Measurements from ENCODE around the gene ABCA3. TPM values are rescaled to one million over a fixed set of nuclear protein-coding genes. Genes with fewer than 3 reads are reported as not detected.
"Not testable (repeated sequence)": the region's sequence is repeated elsewhere in the genome, so short reads cannot be mapped to it uniquely, and the experiment has no call there.

ABCA3 gene
- total and polyA plus RNA-seq, 2 donors, result 5.5 to 8.3 TPM

DNA sequence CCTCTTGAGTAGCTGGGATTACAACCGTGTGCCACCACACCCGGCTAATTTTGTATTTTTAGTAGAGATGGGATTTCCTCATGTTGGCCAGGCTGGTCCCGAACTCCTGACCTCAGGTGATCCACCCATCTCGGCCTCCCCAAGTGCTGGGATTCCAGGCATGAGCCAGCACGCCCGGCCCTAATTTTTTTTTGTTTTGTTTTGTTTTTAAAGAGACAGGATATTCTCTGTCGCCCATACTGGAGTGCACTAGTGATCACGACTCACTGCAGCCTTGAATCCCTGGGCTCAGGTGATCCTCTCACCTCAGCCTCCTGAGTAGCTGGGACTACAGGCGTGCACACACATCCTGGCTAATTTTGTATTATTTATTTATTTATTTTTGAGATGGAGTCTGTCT lies 100.2 kb downstream of the ABCA3 start:
- not testable (repeated sequence) for H3K36me3 ChIP-seq (ENCODE audit: insufficient read depth); H3K4me1 ChIP-seq (ENCODE audit: insufficient read depth); H3K4me3 ChIP-seq (ENCODE audit: low read depth, low read length); H3K27ac ChIP-seq (ENCODE audit: low read depth); DNase-seq (ENCODE audit: extremely low spot score)
- 80% methylated on average over 9 of the region's 9 CpGs for WGBS

DNA sequence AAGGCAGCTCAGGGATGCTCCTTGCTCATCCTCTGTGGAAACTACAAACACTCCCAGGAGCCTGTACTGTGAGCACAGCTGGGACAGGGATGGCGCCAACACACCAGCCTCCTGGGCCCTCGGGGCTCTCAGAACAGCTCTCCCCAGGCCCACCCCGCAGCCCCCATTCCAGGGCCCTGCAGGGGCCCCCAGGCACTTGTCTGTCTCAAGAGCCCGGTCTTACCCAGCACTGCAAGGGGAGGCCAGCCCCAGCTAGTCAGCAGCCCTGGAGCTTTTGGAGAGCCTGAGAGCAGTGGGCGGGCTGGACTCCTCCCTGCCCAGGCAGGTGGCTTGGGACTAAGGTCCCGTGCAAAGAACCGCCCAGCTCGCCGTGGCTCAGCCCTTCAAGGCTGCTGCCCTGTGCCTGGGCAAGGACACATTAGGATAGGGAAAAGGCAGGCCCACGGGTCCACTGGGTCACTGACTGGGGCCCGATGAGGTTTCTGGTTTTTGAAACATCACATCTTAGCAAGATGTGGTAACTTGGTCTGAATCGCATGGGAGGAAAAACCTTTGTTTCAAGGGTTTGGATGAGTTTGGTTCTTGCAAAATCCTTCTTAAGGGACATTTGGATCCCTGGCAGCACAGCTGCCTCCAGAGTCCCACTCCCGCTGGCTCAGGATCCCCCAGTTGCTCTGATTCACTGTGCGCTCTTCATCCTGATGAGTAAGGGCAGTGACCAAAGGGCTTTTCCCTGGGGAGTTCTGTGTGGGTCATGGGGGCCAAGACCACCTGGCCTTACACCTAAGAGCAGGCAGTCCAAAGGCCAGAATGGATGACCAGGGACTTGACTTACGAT lies 101.5 kb downstream of the ABCA3 start:
- no peak overlapping the region for H3K4me3 ChIP-seq (ENCODE audit: low read depth, low read length)
- WGBS, result 76% methylated on average over 15 of the region's 15 CpGs
- peaks cover 4% of the 10 kb centered on the region for H3K36me3 ChIP-seq (ENCODE audit: insufficient read depth)
- no peak for DNase-seq (ENCODE audit: extremely low spot score)
- no peak overlapping the region for H3K27ac ChIP-seq (ENCODE audit: low read depth)
- peaks cover 1% of the 10 kb centered on the region for H3K4me1 ChIP-seq (ENCODE audit: insufficient read depth)

DNA sequence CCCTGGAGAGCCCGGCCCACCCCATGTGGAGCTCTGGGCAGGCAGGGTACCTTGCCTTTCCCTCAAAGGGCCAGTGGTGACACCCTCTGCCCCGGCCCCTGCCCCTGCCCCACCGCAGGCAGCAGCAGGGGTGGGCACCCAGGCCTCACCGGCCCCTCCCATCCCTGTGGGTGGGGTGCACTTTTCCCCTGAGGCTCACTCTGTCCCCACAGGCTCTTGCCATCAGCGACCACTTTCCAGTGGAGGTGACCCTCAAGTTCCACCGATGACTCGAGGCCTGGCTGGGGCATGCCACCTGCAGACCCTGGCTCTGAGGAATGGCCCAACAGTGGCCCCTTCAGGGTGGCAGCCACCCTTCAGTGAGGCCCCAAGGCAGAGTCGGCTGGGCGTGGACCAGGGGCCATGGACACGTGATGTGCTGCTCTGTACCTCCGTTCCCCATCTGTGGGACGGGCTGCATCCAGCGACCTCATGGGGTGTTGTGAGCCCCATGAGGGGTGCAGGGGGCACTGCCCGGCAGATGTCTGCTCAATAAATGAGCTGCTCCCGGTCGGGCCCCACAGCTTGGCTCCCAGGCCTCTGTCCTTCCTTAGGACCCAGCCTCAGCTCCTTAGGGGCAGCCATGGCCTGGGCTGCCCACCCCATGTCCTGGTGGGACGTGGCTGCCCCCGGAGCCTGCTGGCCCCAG lies 102.2 kb downstream of the ABCA3 start:
- peaks cover 6% of the 10 kb centered on the region for H3K36me3 ChIP-seq (ENCODE audit: insufficient read depth)
- 51% methylated on average over 18 of the region's 18 CpGs for WGBS
- no peak overlapping the region for H3K4me3 ChIP-seq (ENCODE audit: low read depth, low read length)
- no peak overlapping the region for H3K27ac ChIP-seq (ENCODE audit: low read depth)
- peaks cover 1% of the 10 kb centered on the region for H3K4me1 ChIP-seq (ENCODE audit: insufficient read depth)
- no peak for DNase-seq (ENCODE audit: extremely low spot score)

DNA sequence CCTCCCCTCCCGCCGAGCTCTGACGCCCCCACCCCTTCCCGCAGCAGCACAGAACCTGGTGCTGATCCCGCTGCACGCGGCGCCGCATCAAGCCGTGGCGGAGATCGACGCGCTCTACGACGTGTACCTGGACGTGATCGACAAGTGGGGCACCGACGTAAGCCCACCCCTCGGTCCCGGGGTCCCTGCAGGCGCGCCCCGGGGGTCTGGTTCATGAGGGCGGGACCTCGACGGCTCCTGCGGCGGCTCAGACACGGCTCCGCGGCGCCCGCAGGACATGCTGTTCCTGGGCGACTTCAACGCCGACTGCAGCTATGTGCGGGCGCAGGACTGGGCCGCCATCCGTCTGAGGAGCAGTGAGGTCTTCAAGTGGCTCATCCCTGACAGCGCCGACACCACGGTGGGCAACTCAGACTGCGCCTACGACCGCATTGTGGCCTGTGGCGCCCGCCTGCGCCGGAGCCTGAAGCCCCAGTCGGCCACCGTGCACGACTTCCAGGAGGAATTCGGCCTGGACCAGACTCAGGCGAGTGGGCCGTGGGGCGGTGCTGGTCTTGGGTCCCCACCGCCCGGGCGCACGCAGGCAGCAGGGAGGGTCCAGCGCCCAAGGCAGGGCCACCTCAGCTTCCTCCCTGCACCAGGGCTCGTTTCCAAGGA lies 102.9 kb downstream of the ABCA3 start:
- Histone ChIP-seq H3K4me3 (ENCODE audit: low read depth, low read length) (no peak overlapping the region), H3K4me1 (ENCODE audit: insufficient read depth) (peaks cover 1% of the 10 kb centered on the region), H3K36me3 (ENCODE audit: insufficient read depth) (peaks cover 13% of the 10 kb centered on the region), H3K27ac (ENCODE audit: low read depth) (no peak overlapping the region)
- WGBS, result 12% methylated on average over 65 of the region's 65 CpGs
- no peak for DNase-seq (ENCODE audit: extremely low spot score)

DNA sequence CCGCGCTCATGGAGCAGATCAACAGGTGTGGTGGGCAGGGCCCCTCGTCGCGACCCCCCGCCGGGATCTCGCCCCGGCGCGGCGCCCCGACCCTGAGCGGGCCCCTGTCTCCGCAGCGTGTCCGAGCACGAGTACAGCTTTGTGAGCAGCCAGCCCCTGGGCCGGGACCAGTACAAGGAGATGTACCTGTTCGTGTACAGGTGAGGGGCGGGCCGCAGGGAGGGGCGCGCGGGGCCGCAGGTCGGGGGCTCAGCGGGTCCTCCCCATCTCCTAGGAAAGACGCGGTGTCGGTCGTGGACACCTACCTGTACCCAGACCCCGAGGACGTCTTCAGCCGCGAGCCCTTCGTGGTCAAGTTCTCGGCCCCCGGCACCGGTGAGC lies 103.4 kb downstream of the ABCA3 start:
- Histone ChIP-seq H3K4me1 (ENCODE audit: insufficient read depth) (peaks cover 1% of the 10 kb centered on the region), H3K4me3 (ENCODE audit: low read depth, low read length) (no peak overlapping the region), H3K27ac (ENCODE audit: low read depth) (no peak overlapping the region), H3K36me3 (ENCODE audit: insufficient read depth) (peaks cover 18% of the 10 kb centered on the region)
- WGBS, result 4% methylated on average over 40 of the region's 40 CpGs
- no peak for DNase-seq (ENCODE audit: extremely low spot score)

DNA sequence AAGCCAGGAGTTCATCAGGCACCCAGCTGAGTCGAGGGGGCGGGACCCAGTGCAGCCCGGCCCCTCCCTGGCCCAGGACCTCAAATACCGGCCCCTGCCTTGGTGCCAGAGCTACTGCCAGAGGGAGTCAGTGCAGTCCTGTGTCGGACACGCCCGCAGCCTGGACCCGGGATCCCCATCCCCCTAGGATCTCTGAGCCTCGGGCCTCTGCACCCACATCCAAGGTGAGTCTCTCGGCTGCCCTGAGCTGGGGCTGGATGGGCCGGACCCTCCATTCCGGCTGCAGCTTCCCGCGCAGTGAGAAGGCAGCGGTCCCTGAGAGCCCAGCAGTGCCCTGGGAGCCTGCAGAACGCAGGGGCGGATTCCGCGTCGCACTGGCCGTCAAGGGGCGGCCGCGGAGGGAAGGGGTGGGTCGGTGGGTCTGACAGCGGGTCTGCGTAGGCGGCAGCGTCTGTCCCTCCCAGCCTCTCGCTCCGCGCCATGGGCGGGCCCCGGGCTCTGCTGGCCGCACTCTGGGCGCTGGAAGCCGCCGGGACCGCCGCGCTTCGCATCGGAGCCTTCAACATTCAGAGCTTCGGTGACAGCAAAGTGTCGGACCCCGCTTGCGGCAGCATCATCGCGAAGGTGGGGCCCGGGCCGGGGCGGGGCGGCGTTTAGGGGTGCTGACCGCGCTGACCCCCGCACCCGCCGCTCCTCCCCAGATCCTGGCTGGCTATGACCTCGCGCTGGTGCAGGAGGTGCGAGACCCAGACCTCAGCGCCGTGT lies 104.0 kb downstream of the ABCA3 start, which contains the start of gene DNASE1L2:
TSS of gene DNASE1L2 (plus strand) at position 108 of the 765 bp plus-strand sequence. CDS start at position 481, 373 bp downstream.
- Histone ChIP-seq H3K4me3 (ENCODE audit: low read depth, low read length) (no peak within 1 kb of the TSS), H3K4me1 (ENCODE audit: insufficient read depth) (peaks cover 1% of the 10 kb centered on the region), H3K27ac (ENCODE audit: low read depth) (no peak within 1 kb of the TSS), H3K36me3 (ENCODE audit: insufficient read depth) (peaks cover 18% of the 10 kb centered on the region)
- WGBS, result 4% methylated on average over 64 of the region's 64 CpGs
- no peak for DNase-seq (ENCODE audit: extremely low spot score)

DNA sequence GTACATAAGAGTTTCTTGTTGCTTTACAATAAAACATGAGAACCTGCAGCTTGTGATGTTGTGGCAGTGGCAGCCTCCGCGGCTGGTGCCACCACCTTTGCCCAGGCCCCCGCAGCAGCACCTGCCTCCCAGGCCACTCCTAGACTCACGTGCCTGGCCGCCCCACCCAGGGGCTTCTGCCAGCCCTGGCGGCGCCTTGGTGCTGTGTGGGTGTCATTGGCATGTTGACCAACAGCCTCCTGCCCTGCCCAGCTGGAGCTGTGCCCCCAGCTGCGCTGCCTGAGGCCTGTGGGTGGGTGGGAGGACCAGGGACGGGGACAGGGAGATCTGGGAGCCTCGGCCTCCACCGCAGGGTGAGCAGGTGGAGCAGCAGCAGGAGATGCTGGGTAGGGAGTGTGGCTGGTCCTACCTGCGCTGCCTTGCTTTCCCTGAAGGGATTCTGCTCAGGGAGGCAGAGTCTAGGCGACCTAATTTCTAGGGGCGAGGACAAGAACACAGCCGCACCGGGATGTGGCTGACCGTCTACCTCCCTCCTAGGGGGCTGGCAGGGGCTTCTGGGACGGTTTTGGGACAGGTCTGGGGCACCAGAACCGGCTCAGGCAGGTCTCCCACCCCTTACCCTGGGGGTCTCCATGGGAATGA lies 104.7 kb downstream of the ABCA3 start:
- peaks cover 18% of the 10 kb centered on the region for H3K36me3 ChIP-seq (ENCODE audit: insufficient read depth)
- peaks cover 1% of the 10 kb centered on the region for H3K4me1 ChIP-seq (ENCODE audit: insufficient read depth)
- no peak overlapping the region for H3K27ac ChIP-seq (ENCODE audit: low read depth)
- WGBS, result 81% methylated on average over 19 of the region's 19 CpGs
- no peak for DNase-seq (ENCODE audit: extremely low spot score)
- H3K4me3 ChIP-seq (ENCODE audit: low read depth, low read length), result no peak overlapping the region

DNA sequence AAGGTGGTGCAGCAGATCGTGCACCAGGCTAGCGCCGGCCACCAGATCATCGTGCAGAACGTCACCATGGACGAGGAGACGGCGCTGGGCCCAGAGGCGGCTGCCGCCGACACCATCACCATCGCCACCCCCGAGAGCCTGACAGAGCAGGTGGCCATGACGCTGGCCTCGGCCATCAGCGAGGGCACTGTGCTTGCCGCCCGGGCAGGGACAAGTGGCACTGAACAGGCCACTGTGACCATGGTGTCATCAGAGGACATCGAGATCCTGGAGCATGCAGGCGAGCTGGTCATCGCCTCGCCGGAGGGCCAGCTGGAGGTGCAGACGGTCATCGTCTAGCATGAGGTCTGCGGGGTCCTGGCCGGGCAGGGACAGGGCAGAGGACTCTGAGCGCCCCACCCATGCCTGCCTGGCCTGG lies 105.3 kb downstream of the ABCA3 start:
- Histone ChIP-seq H3K4me3 (ENCODE audit: low read depth, low read length) (no peak overlapping the region), H3K36me3 (ENCODE audit: insufficient read depth) (peaks cover 18% of the 10 kb centered on the region), H3K4me1 (ENCODE audit: insufficient read depth) (peaks cover 1% of the 10 kb centered on the region), H3K27ac (ENCODE audit: low read depth) (no peak overlapping the region)
- DNase-seq (ENCODE audit: extremely low spot score), result no peak
- WGBS, result 95% methylated on average over 28 of the region's 28 CpGs

DNA sequence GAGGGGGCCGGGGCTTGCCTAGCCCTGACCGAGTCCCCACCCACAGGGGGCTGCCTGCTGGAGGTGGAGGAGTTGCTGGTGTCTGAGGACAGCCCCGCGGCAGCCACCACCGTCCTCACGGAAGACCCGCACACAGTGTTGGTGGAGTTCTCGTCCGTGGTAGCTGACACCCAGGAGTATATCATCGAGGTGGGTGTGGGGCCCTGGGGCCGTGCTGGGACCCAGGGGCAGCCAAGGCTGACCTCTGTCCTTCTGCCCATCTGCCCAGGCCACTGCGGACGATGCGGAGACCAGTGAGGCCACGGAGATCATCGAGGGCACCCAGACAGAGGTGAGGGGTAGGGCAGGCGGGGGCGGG lies 105.7 kb downstream of the ABCA3 start:
- Histone ChIP-seq H3K4me3 (ENCODE audit: low read depth, low read length) (no peak overlapping the region), H3K36me3 (ENCODE audit: insufficient read depth) (peaks cover 18% of the 10 kb centered on the region), H3K4me1 (ENCODE audit: insufficient read depth) (peaks cover 1% of the 10 kb centered on the region), H3K27ac (ENCODE audit: low read depth) (no peak overlapping the region)
- DNase-seq (ENCODE audit: extremely low spot score), result no peak
- WGBS, result 91% methylated on average over 18 of the region's 18 CpGs

DNA sequence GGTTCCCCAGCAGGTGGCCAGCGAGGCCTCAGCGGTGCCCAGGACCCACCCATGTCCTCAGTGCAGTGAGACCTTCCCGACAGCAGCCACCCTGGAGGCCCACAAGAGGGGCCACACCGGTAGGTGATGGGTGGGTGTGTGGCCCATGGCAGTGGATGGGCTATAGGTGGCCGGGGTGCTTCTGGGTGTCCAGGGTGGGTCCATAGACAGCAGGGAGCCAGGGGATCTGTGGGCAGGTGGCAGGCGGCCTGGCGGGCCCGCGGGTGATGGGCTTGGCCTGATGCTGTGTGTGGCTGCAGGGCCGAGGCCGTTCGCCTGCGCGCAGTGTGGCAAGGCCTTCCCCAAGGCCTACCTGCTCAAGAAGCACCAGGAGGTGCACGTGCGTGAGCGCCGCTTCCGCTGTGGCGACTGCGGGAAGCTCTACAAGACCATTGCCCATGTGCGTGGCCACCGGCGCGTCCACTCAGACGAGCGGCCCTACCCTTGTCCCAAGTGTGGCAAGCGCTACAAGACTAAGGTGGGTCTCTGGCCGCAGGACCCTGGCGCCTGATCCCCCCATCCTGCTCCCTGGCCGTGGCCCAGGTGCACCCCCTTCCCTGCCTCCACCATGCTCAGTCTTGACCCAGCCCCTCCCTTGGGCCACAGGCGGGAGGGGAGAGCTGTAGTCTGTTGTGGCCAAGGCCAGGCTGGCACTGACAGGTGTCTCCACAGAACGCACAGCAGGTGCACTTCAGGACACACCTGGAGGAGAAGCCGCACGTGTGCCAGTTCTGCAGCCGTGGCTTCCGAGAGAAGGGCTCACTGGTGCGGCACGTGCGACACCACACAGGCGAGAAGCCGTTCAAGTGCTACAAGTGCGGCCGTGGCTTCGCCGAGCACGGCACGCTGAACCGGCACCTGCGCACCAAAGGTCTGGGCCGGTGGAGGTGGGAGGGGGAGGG lies 106.4 kb downstream of the ABCA3 start:
- H3K27ac ChIP-seq (ENCODE audit: low read depth), result no peak overlapping the region
- 95% methylated on average over 51 of the region's 51 CpGs for WGBS
- H3K4me1 ChIP-seq (ENCODE audit: insufficient read depth), result peaks cover 1% of the 10 kb centered on the region
- no peak for DNase-seq (ENCODE audit: extremely low spot score)
- peaks cover 20% of the 10 kb centered on the region for H3K36me3 ChIP-seq (ENCODE audit: insufficient read depth)
- H3K4me3 ChIP-seq (ENCODE audit: low read depth, low read length), result no peak overlapping the region

DNA sequence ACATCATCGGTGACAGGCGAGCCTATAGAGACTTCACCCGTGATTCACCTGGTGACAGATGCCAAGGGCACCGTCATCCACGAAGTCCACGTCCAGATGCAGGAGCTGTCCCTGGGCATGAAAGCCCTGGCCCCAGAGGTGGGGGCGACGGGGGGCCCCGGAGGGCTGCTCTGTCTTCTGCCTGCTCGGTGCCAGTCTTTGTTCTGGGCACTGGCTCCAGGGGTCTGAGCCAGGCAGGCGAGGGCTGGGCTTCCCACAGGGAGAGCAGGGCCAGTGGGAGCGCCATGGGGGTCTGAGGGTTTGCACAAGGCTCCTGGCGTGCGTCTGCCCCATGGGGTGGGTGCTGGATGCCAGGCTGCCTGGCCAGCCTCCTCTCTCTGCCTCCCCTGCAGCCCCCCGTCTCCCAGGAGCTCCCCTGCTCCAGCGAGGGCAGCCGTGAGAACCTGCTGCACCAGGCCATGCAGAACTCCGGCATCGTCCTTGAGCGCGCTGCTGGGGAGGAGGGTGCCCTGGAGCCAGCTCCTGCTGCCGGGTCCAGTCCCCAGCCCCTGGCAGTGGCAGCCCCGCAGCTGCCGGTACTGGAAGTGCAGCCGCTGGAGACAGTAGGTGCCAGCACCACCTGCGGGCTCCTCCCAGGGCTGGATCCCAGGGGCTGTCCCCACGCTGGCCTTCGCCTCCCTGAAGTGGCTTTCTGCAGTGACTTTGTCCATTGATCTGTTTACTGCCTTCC lies 107.3 kb downstream of the ABCA3 start:
- Histone ChIP-seq H3K27ac (ENCODE audit: low read depth) (no peak overlapping the region), H3K4me1 (ENCODE audit: insufficient read depth) (peaks cover 1% of the 10 kb centered on the region), H3K36me3 (ENCODE audit: insufficient read depth) (peaks cover 20% of the 10 kb centered on the region), H3K4me3 (ENCODE audit: low read depth, low read length) (no peak overlapping the region)
- DNase-seq (ENCODE audit: extremely low spot score), result no peak
- WGBS, result 93% methylated on average over 28 of the region's 28 CpGs
